ENCODE data around the gene NAALADL2.
"Not testable (repeated sequence)": the region's sequence is repeated elsewhere in the genome, so short reads cannot be mapped to it uniquely, and the experiment has no call there.

The NAALADL2 gene

GRCh38 chr3:175404621-175405020 lies 545.5 kb downstream of the NAALADL2 start:
- in situ Hi-C loops (cut with MboI; ENCODE audit: low sequenced_read_pairs) = no loop called here

- in situ Hi-C loops (cut with MboI; ENCODE audit: low sequenced_read_pairs) = no loop called here
These were observed 551.1 kb downstream of the NAALADL2 start for GRCh38 chr3:175410251-175410650.

- in situ Hi-C loops (cut with MboI; ENCODE audit: low sequenced_read_pairs) = no loop called here
These were observed 552.3 kb downstream of the NAALADL2 start for GRCh38 chr3:175411405-175411804.

GRCh38 chr3:175411946-175412345 lies 552.8 kb downstream of the NAALADL2 start:
- in situ Hi-C loops (cut with MboI; ENCODE audit: low sequenced_read_pairs) = no loop called here

- in situ Hi-C loops (cut with MboI; ENCODE audit: low sequenced_read_pairs) = no loop called here
These were observed 554.8 kb downstream of the NAALADL2 start for GRCh38 chr3:175413926-175414325.

GRCh38 chr3:175416600-175416999 lies 557.5 kb downstream of the NAALADL2 start:
- in situ Hi-C loops (cut with MboI; ENCODE audit: low sequenced_read_pairs) = no loop called here

- in situ Hi-C loops (cut with MboI; ENCODE audit: low sequenced_read_pairs) = no loop called here
These were observed 558.3 kb downstream of the NAALADL2 start for GRCh38 chr3:175417426-175417825.

GRCh38 chr3:175421902-175422301 lies 562.8 kb downstream of the NAALADL2 start:
- in situ Hi-C loops (cut with MboI; ENCODE audit: low sequenced_read_pairs) = no loop called here

GRCh38 chr3:175422744-175423143 lies 563.6 kb downstream of the NAALADL2 start:
- in situ Hi-C loops (cut with MboI; ENCODE audit: low sequenced_read_pairs) = no loop called here

GRCh38 chr3:175423848-175424247 lies 564.7 kb downstream of the NAALADL2 start:
- in situ Hi-C loops (cut with MboI; ENCODE audit: low sequenced_read_pairs) = not testable (repeated sequence)

- in situ Hi-C loops (cut with MboI; ENCODE audit: low sequenced_read_pairs) = no loop called here
These were observed 567.7 kb downstream of the NAALADL2 start for GRCh38 chr3:175426805-175427204.

- in situ Hi-C loops (cut with MboI; ENCODE audit: low sequenced_read_pairs) = no loop called here
These were observed 569.3 kb downstream of the NAALADL2 start for GRCh38 chr3:175428466-175428865.

- in situ Hi-C loops (cut with MboI; ENCODE audit: low sequenced_read_pairs) = no loop called here
These were observed 572.0 kb downstream of the NAALADL2 start for GRCh38 chr3:175430983-175431773.

- in situ Hi-C loops (cut with MboI; ENCODE audit: low sequenced_read_pairs) = no loop called here
These were observed 573.4 kb downstream of the NAALADL2 start for GRCh38 chr3:175432376-175433025.

GRCh38 chr3:175433026-175433674 lies 574.0 kb downstream of the NAALADL2 start:
- in situ Hi-C loops (cut with MboI; ENCODE audit: low sequenced_read_pairs) = no loop called here

GRCh38 chr3:175434561-175434960 lies 575.4 kb downstream of the NAALADL2 start:
- in situ Hi-C loops (cut with MboI; ENCODE audit: low sequenced_read_pairs) = no loop called here

- in situ Hi-C loops (cut with MboI; ENCODE audit: low sequenced_read_pairs) = no loop called here
These were observed 584.5 kb downstream of the NAALADL2 start for GRCh38 chr3:175443682-175444081.

GRCh38 chr3:175445741-175446140 lies 586.6 kb downstream of the NAALADL2 start:
- in situ Hi-C loops (cut with MboI; ENCODE audit: low sequenced_read_pairs) = no loop called here

- in situ Hi-C loops (cut with MboI; ENCODE audit: low sequenced_read_pairs) = no loop called here
These were observed 588.4 kb downstream of the NAALADL2 start for GRCh38 chr3:175447521-175447920.

- in situ Hi-C loops (cut with MboI; ENCODE audit: low sequenced_read_pairs) = no loop called here
These were observed 594.2 kb downstream of the NAALADL2 start for GRCh38 chr3:175453361-175453760.

- in situ Hi-C loops (cut with MboI; ENCODE audit: low sequenced_read_pairs) = no loop called here
These were observed 597.3 kb downstream of the NAALADL2 start for GRCh38 chr3:175456466-175456865.

- in situ Hi-C loops (cut with MboI; ENCODE audit: low sequenced_read_pairs) = no loop called here
These were observed 598.2 kb downstream of the NAALADL2 start for GRCh38 chr3:175457301-175457700.

All from HL-60/S4 treated with phorbol 12-myristate 13-acetate at 8.2 ng/mL for 4 days and 3 days (cell line).